Effector CD8-positive, alpha-beta T cell (primary cell): Measurements from ENCODE around the gene FAM72A.
"Not testable (repeated sequence)": the region's sequence is repeated elsewhere in the genome, so short reads cannot be mapped to it uniquely, and the experiment has no call there.

Experiments
- DNase-seq: peaks from one replicate; lab custom pipeline; 2025; lab: John Stamatoyannopoulos, UW
- total RNA-seq, 4 experiments: gene quantifications; one replicate each; lab custom pipeline; 2026; lab: John Stamatoyannopoulos, UW

FAM72A gene
- 0.09 to 0.91 (median 0.57) reads per million in 4 experiments for total RNA-seq

GRCh38 chr1:206202789-206203363 lies at the start of gene FAM72A:
TSS of gene FAM72A (minus strand) at chr1:206202839. CDS start at chr1:206202025, 814 bp downstream.
- peak; percentile 96 for DNase-seq

GRCh38 chr1:206250953-206251681 lies 48.5 kb upstream of the FAM72A start:
- not testable (repeated sequence) for DNase-seq

- not testable (repeated sequence) for DNase-seq
These were observed 43.7 kb upstream of the FAM72A start for GRCh38 chr1:206246129-206246886.

GRCh38 chr1:206245479-206245878 lies 42.8 kb upstream of the FAM72A start:
- DNase-seq: not testable (repeated sequence)

GRCh38 chr1:206243335-206243734 lies 40.7 kb upstream of the FAM72A start:
- DNase-seq: not testable (repeated sequence)

- DNase-seq: not testable (repeated sequence)
These were observed 37.6 kb upstream of the FAM72A start for GRCh38 chr1:206240288-206240687.

- not testable (repeated sequence) for DNase-seq
These were observed 32.6 kb upstream of the FAM72A start for GRCh38 chr1:206235190-206235589.

- not testable (repeated sequence) for DNase-seq
These were observed 31.7 kb upstream of the FAM72A start for GRCh38 chr1:206234189-206234916.

- not testable (repeated sequence) for DNase-seq
These were observed 30.5 kb upstream of the FAM72A start for GRCh38 chr1:206232970-206233645.

- DNase-seq: not testable (repeated sequence)
These were observed 29.4 kb upstream of the FAM72A start for GRCh38 chr1:206231989-206232388.

- not testable (repeated sequence) for DNase-seq
These were observed 26.6 kb upstream of the FAM72A start for GRCh38 chr1:206229286-206229685.

- not testable (repeated sequence) for DNase-seq
These were observed 24.2 kb upstream of the FAM72A start for GRCh38 chr1:206226886-206227285.

- not testable (repeated sequence) for DNase-seq
These were observed 22.7 kb upstream of the FAM72A start for GRCh38 chr1:206225386-206225785.

GRCh38 chr1:206224190-206224776 lies 21.6 kb upstream of the FAM72A start:
- DNase-seq: not testable (repeated sequence)

GRCh38 chr1:206221585-206221984 lies 18.9 kb upstream of the FAM72A start:
- not testable (repeated sequence) for DNase-seq

GRCh38 chr1:206220332-206221000 lies 17.8 kb upstream of the FAM72A start:
- not testable (repeated sequence) for DNase-seq

- not testable (repeated sequence) for DNase-seq
These were observed 17.1 kb upstream of the FAM72A start for GRCh38 chr1:206219514-206220331.

GRCh38 chr1:206218765-206219164 lies 16.1 kb upstream of the FAM72A start:
- DNase-seq: not testable (repeated sequence)

GRCh38 chr1:206218285-206218684 lies 15.6 kb upstream of the FAM72A start:
- DNase-seq: not testable (repeated sequence)
